GM19023 (cell line): ENCODE data around the gene SLC38A1.
"Not testable (repeated sequence)": the region's sequence is repeated elsewhere in the genome, so short reads cannot be mapped to it uniquely, and the experiment has no call there.

Experiments
- ATAC-seq: cut with Tn5 transposase; IDR thresholded peaks from one replicate; pipeline ENCODE4 v1.9.1; 2021; ENCODE audit warnings: mild to moderate bottlenecking, moderate library complexity; ENCODE audit not compliant: unreplicated experiment

Gene SLC38A1

DNA sequence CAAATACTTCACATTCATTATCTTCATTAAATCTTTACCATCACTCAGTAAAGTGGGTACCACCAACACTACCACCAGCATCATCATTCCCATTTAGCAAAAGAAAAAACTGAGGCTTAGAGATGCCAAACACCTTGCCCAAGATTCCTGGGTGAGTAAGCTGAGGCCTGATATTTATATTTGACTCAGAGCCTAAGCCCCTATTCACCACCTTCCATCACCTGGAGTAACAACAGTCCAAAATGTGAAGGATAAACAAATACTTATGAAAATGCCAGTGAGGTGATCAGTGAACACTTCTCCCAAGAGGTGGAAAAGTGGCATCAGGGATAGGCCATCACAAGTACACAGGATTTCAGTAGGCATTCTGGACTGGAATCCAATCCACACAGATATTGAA, 3.7 kb downstream of the SLC38A1 start:
- ATAC-seq, result no peak

GRCh38 chr12:46264057-46264456, 4.8 kb downstream of the SLC38A1 start:
- ATAC-seq, result no peak

DNA sequence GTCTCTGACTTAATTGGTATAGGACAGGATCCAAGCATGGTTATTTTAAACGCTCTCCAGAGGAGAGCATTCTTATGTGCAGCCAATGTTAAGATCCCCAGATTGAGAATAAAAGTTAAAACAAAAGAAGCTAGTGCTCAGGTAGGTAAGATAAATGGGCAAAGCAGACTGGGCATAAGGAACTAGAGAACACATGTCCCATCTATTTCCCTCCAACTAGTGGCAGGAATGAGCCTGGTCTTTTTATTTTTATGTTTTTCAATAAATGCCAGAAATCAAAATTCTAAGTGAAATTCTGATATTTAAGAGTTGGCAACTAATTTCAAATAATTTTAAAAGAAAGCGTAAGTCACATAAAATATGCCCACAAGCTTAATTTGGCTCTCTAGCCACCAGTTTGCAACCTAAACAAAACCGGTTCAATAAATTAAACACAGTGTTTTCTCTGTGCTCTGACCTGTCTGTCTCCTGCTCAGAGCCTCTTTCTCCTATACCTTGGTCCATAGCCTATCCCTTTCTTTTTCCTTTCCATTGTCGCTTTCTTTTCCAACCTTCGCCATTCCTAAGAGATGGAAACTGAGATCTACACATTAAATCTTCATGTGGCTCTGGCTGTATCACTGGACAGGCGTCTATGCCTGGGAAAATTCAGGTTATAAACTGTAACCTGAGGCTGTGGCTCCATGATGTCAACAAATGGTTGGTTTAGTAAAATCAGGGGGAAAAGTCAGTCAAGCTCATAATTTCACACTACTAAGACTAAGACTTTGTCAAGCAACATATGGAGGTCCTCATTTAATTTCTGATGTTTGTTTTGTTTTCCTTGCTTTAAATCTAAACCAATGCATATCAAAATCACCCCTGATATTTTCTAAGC, 5.5 kb downstream of the SLC38A1 start:
- ATAC-seq, result no peak

DNA sequence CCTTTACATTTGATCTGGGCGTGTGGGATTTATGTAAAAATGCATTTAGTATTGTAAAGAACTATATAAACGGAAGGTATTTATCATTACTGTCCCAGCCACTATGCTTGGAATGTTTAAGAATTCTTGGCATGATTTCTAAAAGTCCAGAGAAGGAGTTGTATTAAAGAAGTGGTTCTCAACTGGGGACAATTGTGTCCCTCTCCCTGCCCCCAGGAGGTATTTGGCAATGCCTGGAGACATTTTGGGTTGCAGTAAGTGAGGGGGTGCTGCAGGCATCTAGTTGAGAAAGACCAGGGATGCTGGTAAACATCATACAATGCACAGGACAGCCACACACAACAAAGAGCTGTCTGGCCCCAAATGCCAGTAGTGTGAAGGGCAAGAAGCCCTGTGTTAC, 7.2 kb downstream of the SLC38A1 start:
- ATAC-seq, result no peak

GRCh38 chr12:46260913-46261476, 7.8 kb downstream of the SLC38A1 start:
- ATAC-seq, result no peak

- no peak for ATAC-seq
These were observed 8.5 kb downstream of the SLC38A1 start for GRCh38 chr12:46260124-46260912.

DNA sequence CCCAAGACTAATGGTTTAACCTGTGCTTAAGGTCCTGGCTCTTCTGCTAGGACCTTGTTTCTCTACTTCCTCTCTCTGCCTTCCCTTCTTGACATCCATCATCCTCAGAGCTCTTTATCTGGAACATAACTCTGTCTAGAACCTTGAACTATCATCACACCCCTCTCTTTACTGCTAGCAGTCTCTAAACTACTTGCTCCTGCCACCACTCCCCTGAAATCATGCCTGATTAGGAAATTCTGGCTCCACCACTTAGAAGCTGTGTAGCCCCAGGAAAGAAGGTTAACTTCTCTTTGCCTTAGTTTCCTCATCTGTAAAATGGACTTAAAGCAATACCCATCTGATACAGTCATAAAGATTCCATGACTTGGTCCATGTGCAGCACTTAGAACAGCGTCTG, 9.1 kb downstream of the SLC38A1 start:
- ATAC-seq, result no peak

GRCh38 chr12:46259071-46259470, 9.8 kb downstream of the SLC38A1 start:
- no peak for ATAC-seq

GRCh38 chr12:46258129-46258528, 10.7 kb downstream of the SLC38A1 start:
- ATAC-seq, result no peak

DNA sequence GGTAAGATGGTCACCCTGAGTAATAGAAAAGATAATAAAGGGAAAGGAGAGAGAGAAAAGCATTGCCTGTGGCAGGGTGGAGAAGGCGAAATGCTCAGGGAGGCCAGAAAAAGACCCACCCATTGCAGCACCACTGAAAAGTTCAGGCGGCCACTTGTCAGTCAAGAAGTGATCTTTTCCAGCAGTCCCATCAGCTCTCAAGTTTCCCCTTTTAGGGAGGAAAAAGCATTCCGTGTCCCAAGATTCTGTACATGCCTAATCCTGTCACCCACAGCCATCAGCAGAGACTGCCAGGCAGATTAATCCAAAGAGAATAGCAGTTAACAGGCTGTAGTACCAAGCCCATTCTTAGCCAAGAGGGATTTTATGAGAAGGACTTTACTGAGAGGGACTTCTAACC, 11.9 kb downstream of the SLC38A1 start:
- ATAC-seq, result no peak

DNA sequence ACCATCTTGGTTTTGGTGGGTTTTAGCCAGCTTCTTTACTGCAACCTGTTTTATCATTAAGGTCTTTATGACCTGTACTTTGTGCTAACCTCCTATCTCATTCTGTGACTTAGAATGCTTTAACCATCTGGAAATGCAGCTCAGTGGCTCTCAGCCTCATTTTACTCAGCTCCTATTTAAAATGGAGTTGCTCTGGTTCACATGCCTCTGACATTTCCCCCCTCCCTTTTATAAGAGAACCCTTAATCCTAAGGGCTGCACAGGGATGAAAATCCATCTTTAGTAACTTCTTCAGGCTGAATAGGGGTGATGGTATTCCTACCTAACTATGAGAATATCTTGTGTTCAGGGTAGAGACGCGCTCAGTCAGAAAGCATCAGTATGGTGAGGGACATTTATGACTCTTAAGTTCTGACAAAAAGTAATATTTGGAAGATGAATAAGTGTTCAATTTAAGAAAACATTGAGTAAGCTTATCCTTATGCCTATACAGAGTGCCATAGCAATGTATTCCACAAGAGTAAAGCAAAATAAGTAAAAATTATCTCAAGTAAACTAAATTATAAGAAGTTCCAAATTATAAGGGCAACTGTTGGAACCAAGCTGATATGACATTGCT, 15.2 kb downstream of the SLC38A1 start:
- no peak for ATAC-seq

GRCh38 chr12:46251994-46252393, 16.8 kb downstream of the SLC38A1 start:
- not testable (repeated sequence) for ATAC-seq

DNA sequence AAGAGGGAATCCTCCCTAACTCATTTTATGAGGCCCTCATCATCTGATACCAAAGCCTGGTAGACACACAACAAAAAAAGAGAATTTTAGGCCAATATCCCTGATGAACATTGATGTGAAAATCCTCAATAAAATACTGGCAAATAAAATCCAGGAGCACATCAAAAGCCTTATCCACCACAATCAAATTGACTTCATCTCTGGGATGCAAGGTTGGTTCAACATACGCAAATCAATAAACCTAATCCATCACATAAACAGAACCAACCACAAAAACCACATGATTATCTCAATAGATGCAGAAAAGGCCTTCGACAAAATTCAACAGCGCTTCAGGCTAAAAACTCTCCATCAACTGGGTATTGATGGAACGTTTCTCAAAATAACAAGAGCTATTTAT, 18.9 kb downstream of the SLC38A1 start:
- not testable (repeated sequence) for ATAC-seq

DNA sequence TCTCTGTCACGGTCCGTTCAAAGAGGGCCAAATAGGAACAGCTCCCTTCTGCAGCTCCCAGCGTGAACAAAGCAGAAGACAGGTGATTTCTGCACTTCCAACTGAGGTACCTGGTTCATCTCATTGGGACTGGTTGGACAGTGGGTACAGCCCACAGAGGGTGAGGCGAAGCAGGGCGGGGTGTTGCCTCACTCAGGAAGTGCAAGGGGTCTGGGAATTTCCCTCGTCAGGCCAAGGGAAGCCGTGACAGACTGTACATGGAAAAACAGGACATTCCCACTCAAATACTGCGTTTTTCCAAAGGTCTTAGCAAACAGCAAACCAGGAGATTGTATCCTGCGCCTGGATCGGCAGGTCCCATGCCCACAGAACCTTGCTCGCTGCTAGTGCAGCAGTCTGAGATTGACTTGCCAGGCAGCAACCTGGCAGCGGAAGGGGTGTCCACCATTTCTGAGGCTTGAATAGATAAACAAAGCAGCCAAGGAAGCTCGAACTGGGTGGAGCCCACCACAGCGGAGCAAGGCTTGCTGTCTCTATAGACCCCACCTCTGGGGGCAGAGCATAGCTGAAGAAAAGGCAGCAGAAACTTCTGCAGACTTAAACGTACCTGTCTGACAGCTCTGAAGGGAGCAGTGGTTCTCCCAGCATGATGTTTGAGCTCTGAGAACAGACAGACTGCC, 22.7 kb downstream of the SLC38A1 start:
- no peak for ATAC-seq

GRCh38 chr12:46244997-46245396, 23.8 kb downstream of the SLC38A1 start:
- ATAC-seq, result no peak

- ATAC-seq, result no peak
These were observed 24.4 kb downstream of the SLC38A1 start for GRCh38 chr12:46244273-46244915.

DNA sequence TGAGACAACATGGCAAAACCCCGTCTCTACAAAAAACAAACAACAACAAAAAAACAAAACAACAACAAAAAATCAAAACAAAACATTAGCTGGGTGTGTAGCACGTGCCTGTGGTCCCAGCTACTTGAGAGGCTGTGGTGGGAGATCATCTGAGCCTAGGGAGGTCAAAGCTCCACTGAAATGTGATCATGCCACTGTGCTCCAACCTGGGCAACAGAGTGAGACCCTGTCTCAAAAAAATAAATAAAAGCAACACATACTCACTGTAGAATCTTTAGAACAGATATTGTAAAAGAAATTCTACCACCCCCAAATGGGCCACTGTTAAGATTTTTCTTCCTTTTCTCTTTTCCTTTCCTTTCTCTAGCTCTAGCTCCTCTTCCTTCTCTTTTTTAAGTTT, 26.3 kb downstream of the SLC38A1 start:
- no peak for ATAC-seq

- no peak for ATAC-seq
These were observed 28.4 kb downstream of the SLC38A1 start for GRCh38 chr12:46240436-46240835.

DNA sequence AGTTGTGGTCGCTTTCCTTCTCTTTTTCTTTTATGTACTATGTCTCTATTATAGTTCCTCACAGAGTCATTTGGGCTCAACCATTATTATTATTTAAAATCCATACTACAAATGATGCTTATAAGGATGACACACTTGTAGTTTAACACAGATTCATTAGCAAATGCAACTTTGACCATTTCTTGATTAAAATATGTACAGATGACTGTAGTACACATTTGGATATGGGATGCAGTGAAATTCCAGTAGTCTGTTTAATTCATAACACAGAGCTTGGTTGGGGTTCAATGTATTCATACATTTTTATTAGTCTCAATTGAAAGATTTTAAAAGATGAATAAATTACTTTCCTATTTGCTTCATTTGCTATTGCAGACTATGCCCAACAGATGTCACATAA, 30.0 kb downstream of the SLC38A1 start:
- ATAC-seq, result no peak

DNA sequence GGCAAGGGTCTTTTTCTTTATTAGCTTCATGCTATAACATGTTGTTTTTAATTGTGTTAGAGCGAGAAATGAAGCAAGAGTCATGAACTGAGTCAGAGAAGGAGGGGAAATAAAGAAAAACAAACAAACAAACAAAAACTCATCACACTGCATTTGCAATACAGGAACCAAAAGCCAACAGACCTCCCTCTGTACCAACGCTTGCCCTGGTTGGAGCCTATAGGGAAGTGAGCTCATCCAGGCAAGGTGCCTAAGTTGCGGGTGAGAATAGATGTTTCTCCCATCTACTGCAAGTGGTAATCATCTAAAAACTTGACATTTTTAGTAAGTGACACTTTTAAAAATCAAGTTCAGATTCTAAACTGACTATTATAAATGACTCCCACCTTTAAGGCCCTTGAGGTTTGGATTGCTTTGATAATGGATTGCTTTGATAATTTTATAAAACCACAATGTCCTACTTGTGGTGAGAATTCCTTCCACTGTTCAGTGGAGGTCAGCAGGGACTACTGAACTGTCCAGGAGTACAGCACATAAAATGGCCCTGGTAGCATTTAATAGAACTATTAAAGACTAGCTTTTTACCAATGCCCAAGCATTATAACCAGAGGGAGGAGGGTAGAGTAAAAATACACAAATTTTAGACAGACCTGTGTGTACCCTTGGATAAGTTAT, 31.3 kb downstream of the SLC38A1 start:
- no peak for ATAC-seq
